GM19328 (cell line): ENCODE data around the gene ADCY7.

Source experiments
- ATAC-seq: cut with Tn5 transposase; IDR thresholded peaks from one replicate; pipeline ENCODE4 v1.9.1; 2021; ENCODE audit warnings: mild to moderate bottlenecking, moderate library complexity; ENCODE audit not compliant: unreplicated experiment

ADCY7 gene

DNA sequence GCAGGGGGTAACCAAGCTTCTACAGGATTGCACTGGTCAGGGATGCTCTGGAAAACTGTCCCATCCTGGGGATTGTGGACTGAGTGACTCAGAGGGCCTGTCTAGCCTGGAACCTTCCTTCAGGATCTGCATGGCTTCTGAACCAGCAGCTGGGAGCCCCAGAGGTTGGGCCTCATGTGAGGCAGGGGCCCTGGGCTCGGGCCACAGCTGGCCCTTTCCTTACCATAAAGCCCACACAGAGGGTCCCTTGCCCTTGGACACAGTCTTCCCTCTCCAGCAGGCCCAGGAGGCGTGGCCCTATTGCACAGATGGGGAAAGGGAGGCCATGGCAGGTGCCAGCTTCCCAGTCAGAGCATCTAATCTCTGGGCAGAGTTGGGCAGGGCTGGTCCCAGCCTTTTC, 30.5 kb downstream of the ADCY7 start:
- ATAC-seq, result no peak

DNA sequence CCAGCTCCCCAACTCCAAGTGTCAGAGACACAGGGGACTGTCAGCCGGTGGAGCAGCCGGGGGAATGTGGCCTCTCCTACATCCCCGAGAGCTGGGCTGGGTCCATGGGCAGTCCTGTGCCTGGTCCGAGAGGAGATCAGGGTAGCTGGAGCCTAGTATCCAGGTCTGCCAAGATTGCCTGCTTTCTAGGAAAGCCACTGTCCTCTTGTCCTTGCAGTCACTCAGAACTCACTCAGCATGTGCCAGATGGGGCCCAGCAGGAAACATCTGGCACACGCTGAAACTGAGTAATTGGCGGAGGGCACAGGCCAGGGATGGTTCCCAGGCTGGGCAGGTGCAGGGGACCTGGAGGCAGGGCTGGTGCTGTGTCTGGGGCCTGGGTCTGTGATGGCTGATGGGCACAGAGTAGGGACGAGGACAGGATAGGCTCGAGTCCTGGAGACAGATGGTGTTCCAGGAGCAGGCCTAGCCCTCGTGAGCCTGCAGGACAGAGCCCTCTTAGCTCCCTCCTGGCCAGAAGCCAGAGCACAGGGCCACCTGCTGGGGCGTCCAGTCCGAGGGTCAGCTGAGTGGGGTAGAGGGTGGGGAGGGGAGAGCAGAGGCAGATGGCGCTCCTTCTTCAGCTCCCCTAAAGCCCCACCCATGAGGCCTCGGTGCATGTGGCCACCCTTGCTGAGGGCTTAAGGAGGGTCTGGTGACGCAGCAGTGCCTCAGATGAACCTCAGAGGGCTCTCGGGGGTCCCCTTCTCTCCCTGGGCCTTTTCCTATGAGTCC, 31.1 kb downstream of the ADCY7 start:
- ATAC-seq, result no peak

DNA sequence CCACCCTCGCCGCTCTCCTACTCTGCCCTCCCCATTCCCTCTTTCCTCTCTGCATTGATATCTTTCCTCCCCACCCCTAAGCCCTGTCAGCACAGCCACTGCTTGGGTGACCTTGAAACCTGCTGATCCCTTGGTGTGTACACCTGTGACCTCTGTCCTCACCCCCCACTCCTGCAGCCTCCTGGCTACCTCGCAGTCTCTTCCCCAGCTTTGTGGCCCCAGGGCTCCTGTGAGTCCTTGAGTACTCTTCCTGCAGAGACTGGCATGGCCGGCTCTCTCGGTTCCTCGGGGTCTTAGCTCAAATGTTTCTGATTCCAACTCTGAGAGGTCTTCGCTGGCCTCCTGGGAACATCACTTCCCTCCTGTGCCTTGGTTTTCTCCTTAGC, 31.7 kb downstream of the ADCY7 start:
- ATAC-seq, result no peak

DNA sequence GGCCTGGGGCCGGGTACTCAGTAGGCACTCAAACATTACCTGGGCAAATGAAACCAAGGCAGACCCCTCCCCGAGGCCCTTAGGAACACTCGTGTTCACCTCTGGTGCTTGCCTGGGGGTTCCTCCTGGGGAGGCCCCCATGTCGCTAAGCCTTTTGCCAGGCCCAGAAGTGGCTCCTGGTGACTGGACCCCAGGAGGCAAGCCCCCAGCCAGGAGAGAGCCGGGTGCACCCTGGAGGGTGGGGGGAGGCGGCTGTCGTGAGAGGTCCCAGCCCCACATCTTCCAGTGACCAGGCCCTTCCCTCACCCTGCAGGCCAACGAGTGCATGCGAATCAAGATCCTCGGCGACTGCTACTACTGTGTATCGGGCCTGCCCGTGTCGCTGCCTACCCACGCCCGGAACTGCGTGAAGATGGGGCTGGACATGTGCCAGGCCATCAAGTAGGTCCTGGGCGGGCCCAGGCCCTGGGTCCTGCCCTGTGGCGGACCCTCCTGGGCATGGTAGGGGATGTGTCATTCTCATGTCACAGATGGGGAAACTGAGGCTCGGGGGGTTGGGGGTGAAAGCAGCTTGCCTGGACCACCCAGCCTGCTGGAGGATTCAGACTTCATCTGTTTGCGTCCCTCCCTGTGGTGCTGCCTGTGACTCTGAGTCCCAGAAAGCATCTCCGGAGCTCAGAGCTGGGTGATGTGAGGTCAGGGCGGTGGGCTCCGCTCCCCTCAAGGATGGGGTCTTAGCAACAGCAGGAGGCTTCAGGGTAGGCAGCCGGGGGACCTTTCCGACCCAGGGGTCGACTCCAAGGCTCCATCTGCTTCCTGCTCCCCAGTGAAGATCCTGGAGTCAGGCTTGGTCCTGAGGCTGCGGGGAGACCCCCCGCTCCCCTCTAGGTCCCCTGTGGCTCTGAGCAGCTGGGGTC, 32.5 kb downstream of the ADCY7 start:
- no peak for ATAC-seq

DNA sequence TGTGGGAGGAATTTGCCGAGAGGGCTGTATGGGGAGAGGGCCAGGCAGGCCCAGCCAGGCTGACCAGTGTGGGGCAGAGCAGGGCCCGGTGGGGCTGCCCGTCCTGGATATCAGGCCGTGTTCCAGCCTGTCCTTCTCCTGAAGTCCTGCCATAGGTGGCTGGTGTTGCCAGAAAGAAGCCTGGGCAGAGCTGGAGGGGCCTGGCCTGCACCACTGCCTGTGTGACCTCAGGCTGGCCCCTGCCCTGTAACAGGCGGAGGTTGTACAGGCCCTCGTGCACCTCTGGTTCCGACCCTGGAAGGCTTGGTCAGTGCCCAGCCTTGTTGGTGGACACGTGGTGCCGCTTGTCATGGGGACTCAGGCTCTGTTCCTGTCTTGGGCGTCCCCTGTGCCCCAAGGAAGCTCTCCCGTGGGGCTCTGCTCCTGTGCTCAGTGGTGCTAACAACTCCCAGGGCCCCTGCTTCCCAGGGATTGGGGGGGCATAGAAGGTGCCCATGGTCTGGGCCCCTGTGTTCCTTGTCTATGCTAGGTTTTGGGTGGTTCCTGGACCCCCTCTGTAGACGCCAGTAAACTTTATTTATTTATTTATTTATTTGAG, 33.3 kb downstream of the ADCY7 start:
- ATAC-seq, result no peak

DNA sequence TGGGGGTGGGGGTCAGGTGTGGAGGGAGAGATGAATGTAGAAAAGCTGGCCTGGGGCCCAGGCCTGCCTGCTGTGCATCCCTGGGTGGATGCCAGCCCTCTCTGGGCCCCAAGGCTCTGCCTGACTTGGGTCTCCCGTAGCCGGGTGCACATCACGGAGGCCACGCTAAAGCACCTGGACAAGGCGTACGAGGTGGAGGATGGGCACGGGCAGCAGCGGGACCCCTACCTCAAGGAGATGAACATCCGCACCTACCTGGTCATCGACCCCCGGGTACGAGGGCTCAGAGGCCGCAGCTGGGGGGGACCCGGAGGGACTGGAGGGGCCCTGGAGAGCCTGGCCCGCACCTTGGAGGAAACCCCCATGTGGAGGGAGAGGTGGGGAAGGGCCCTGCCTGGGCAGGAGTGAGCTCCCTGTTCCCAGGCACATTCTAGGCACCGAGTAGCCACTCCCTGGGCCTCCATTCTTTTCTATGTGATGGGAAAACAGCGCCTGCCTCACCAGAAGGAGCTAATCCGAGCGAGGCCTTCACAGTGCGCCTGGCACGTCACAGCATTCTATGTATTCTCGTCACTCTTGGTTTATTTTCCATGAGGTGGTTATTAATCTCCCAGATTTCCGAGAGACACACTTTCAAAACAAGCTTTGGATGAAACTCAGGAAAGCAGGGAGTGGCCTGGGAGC, 34.7 kb downstream of the ADCY7 start:
- no peak for ATAC-seq

DNA sequence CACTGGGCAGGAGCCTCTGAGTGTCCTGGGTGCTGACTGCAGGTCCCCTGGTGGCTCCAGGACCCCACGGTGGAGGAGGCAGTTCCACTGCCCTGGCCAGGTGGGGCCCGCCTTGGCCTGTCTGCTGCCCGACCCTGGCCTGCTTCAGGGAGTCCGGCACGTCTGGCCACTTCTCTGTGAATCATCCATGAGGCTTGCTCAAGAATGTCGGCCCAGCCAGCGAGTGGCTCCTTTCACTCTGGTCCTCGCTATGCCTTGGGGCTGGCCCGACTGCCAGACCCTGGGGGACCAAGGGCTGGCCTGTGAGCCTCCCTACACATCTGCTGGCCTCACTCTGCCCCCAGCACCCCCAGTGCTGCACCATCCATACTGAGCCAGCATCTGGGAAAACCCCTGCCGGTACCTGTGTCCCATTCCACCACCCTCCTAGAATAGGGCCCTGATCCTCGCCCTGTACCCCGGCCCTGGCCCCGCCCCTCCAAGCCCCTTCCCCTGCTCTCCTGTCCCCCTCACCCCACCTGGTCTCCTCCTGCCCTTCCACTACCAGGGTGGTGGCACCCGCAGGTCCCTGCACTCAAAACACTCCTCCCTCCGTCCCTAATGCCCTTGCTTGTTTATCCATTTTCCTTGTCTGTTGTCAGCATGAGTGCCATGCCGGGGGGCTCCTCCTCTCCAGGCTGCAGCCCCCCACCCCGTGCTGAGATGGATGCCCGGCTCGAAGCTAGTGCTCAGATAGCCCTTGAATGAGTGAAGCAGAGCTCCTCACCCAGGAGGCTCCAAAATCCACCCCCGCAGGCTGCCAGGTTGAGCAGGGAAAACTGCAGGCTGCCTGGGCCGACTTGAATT, 35.5 kb downstream of the ADCY7 start:
- no peak for ATAC-seq

DNA sequence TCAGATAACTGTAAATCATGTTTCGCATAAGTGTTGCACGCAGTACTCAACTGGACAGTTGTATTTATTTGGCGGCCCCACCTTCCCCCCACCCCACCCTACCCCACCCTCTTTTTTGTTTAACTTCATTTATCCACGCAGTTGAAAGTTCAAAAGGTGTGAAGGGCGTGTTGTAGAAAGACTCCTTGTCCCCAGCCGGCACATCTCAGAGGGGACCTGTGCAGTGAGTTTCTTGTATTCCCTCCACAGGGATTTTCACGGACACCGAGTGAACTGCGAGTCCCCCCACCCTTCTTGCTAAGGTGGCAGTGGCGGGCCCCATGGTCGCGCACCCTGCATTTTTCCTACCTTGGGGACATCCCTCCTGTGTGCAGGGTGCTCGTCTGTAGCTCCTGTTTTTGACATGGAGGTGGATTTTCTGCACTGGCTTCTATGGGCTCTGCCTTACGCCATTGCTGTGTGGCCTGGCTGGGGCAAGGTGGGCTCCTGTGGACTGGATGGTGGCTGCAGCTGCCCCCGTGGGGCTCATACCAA, 36.2 kb downstream of the ADCY7 start:
- ATAC-seq, result no peak

DNA sequence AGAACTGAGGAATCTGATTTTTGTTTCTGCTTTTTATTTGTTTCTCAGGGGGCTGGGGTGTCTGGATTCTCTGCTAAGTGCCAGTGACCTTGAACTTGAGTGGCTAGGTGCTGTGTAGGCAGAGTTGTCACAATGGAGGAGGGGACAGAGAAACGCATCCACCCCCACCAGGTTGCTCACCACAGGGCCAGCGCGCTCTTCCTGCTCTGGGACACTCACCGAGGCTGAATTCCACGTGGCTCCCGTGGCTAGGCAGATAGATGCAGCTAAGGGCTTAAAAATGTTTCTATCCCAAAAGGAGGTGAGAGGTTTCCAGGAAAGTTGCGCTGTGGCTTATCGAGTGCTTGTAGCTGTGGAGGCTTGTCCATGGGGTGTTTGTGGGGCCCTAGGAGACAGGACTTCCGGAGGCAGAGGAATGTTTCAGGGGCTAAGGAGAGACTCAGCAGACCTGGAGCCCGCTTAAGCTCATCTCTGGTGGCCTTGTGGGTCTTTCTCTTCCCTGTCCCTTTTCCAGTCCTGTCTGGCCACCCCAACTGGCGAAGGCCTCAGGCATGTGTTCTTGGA, 36.8 kb downstream of the ADCY7 start:
- no peak for ATAC-seq

DNA sequence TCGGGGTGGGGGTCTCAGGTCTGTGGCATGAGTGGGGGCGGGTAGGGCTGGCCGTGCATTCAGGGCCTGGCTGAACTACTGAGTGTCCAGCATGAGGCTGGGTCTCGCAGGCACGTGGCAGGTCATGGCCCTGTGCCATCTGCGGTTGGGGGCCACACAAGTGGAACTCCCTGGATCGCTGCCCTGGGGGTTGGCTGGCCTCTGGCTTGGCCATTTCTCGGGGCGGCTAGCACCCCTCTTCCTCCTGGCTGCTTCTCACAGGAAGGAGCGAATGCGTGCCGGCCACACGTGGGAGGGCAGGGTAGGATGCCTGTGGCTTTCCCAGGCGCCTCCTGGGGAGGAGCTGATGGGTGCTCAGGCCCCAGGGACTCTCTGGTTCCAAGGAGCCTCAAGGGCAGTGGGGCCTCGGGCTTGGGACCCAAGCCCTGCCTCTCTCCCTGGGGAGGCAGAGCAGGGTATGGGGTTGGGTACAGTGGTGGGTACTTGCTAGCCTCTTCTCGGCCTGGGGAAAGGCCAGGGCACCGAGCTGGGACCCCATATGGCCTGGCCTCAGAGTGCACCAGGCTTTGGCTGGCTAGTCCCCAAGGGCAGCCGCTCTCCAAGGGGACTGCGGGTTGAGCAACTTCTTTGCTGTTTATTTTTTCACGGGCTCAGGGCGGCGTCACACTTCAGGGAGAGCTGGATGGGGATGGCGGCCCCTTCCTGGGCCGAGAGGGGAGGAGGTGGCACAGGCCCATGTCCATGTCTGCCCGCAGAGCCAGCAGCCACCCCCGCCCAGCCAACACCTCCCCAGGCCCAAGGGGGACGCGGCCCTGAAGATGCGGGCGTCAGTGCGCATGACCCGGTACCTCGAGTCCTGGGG, 37.5 kb downstream of the ADCY7 start:
- ATAC-seq, result no peak

DNA sequence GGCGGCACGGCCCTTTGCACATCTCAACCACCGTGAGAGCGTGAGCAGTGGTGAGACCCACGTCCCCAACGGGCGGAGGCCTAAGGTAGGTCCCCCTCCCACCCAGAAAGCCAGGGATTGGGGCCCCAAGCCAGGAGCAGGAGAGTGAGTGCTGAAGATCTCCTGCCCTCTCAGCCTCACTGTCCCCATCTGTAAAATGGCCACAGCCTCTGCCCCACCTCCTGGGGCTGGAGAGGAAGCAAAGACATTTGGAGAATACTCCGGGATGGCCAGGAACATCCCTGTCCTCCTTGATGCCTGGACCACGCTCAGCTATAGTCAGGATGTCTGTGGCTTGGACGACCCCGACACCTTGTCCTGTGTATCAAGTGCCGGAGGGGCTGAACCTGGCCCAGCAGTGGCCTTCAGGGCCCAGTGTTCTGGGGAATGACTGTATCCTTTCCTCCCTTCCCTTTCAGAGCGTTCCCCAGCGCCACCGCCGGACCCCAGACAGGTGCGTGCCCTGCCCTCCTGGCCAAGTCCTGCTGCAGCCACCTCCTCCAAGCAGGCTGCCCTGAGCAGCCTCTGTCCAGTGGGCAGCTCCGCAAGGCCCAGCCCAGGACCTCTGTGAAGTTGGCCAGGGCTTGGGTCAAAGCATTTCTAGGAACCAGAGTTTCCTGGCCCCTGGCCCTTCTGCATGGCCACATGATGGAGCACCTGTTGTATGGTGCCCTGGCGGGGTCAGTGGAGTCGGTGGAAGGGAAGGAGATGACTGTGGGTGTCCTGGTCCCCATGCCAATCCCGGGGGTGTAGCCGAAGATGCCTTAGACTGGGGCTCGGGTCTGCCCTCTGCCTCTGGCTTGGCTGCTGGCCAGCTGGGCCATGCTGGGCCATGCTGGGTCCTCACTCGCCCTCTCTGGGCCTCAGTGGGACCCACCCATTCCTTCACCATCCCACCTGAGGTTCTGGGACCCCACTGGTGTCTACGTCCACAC, 38.4 kb downstream of the ADCY7 start:
- ATAC-seq, result no peak

DNA sequence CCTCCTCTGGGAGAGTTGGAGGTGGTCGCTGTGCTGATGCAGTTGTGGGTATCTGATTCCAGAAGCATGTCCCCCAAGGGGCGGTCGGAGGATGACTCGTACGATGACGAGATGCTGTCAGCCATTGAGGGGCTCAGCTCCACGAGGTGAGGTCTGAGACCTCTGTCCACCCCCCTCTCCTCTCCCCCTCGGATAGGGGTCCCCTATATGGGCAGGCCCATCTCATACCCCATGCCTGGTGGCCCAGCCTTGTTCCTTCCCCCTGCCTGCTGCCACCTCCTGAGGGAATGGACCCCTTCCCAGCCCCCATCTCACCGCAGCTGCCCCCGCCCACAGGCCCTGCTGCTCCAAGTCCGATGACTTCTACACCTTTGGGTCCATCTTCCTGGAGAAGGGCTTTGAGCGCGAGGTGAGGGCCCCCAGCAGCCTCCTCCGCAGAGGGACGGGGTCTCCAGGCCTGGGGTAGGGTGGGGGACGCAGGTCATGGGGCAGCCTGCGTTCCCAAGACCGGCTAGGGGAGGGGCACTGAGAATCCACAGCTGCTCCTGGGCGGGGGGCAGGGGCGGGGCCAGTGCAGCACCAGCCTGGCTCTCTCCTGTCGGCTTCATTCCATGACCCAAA, 39.2 kb downstream of the ADCY7 start:
- ATAC-seq, result no peak

DNA sequence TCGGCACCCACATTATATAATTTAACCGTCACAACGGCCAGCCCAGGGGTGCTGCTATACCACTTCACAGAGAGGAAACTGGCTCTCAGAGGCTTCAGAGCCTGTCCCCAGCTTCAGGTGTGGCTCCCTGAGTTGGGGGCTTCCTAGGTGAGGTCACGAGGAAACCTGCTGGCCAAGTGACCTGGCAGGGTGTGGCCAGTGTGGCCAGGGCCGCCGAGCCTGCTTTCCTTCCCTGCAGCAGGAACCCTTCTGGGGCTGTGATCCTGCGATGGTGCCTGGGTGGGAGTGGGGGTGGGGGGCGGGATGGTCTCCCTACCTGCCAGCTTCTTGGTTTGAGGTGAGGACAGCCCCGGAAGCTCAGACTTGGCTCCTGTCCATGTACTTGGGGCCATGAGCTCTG, 39.9 kb downstream of the ADCY7 start:
- no peak for ATAC-seq

DNA sequence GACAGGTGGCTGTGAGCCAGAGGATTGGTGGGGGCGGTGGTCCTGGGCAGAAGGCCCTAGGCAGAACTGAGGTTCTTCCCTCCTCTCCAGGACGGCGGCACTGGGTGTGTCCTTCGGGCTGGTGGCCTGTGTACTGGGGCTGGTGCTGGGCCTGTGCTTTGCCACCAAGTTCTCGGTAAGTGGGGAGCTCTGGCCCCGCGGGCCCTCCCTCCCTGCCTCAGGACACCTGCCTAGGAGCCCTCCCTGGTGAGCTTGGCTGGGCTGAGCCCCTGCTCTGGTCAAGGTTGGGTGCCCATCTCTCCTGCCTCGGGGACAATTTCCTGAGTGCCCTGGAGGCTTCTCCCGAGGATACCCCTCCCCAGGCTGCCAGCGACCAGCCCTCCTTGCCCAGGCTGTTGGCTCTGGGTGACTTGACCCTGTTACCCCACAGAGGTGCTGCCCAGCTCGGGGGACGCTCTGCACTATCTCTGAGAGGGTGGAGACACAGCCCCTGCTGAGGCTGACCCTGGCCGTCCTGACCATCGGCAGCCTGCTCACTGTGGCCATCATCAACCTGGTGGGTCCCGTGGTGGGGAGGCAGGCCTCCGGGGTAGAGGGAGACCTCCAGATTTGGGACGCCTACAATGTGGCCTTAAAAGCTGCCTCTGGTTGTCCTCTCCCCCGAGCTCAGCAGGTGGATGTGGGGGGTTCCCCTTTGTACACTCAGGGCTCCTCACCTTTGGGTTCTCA, 42.0 kb downstream of the ADCY7 start:
- no peak for ATAC-seq

DNA sequence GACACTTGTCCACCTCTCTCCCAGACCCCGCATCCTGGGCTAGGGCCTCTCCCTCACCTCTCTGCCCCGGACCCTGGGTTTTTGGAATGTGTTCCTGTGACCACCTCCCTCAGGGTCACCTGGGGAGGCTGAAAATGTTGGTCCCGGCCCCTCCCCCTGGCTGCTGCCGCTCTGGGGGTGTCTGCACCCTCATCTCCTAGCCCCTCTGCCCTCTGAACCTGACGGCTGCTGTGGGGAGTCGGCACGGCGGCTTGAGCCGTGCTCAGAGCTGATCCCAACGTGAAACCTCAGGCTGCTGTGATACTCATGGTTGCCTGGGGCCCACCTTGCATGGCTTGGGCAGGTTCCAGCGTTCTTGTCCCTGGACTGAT, 42.8 kb downstream of the ADCY7 start:
- ATAC-seq, result no peak

DNA sequence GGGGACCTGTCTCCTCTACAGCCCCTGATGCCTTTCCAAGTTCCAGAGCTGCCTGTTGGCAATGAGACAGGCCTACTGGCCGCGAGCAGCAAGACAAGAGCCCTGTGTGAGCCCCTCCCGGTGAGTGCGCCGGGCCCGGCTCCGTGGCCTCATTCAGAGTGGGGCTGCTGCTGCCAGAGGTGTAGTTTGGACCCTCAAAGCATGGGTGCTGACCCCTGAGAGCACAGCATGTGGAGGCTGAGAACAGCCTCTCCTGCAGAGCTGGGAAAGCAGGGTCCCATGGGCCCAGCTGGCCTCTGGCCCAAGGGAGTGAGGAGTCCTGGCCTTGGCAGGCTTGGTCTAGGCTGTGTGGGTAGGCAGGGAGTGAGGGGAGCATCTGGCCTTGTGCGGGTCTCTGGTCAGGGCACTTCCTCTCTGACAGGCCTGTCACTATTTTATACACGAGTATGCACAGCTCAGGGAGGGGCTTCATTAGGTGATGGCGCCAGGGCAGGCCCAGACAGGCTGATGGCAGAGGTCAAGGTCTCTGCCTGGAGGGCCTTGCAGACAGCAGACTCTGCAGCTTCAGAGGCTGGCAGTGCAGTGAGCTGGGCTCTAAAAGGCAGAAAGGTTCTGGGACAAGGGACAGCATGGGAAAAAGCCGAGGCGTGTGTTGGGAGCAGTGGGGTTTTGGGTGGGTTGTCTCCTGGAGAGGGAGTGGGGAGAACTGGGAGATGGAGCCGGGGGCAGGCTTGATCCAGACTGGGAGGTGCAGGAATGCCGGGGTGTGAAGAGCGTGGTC, 43.4 kb downstream of the ADCY7 start:
- no peak for ATAC-seq
